K562 (cell line): ENCODE results near the gene GLYAT. TPM values are rescaled to one million over a fixed set of nuclear protein-coding genes. Genes with fewer than 3 reads are reported as not detected.

Experiments
- BACH1 ChIP-seq: fragments of 200-800 bp; sonication (Bioruptor generic); IDR thresholded peaks from 2 replicates; pipeline ENCODE4 v1.6.1; 2016; ENCODE audit warnings: missing genetic modification characterization, missing compliant biosample characterization
- CBX3 ChIP-seq, 2 experiments: IDR thresholded peaks; 1 replicate in 1 of 2; 2 replicates in 1 of 2; pipeline ENCODE4 v1.6.1; 2012; ENCODE audit warnings: inconsistent platforms in 2 of 2, low read length in 2 of 2, borderline replicate concordance in 1 of 2, control low read depth in 1 of 2
- CREM ChIP-seq: IDR thresholded peaks from 2 replicates; pipeline ENCODE4 v1.6.1; 2014; ENCODE audit warnings: antibody characterized with exemption, low read depth
- EGR1 ChIP-seq: fragments of 450-650 bp; conservative IDR thresholded peaks from 2 replicates; pipeline ENCODE4 v1.6.1; 2017; ENCODE audit warnings: mild to moderate bottlenecking
- ELF4 ChIP-seq: fragments of 450-650 bp; formaldehyde crosslinking; IDR thresholded peaks from 2 replicates; pipeline ENCODE4 v1.4.0; 2022; ENCODE audit warnings: missing genetic modification characterization
- ETV1 ChIP-seq: fragments of 450-650 bp; conservative IDR thresholded peaks from 2 replicates; pipeline ENCODE4 v1.6.1; 2016; ENCODE audit warnings: missing genetic modification characterization, control low read depth, low read depth, missing compliant biosample characterization
- HMGN3 ChIP-seq: IDR thresholded peaks from 2 replicates; pipeline ENCODE4 v1.6.1; 2011; ENCODE audit warnings: borderline replicate concordance, low read depth, mild to moderate bottlenecking, mixed read lengths, low read length; ENCODE audit not compliant: insufficient read length; ENCODE audit errors: extremely low read depth
- MYNN ChIP-seq, 2 experiments: sonication (generic); formaldehyde crosslinking in 1 of 2; IDR thresholded peaks; 2 replicates each; pipeline versions ENCODE4 v1.5.0 to v1.6.1; 2016 to 2020; ENCODE audit warnings: antibody characterized with exemption in 1 of 2, missing genetic modification reagents in 1 of 2
- NONO ChIP-seq, 2 experiments: fragments of 200-400 bp in 1 of 2; fragments of 450-650 bp in 1 of 2; formaldehyde crosslinking in 1 of 2; IDR thresholded peaks; 2 replicates each; pipeline ENCODE4 v1.6.1; 2017; ENCODE audit warnings: low read depth in 2 of 2, mild to moderate bottlenecking in 2 of 2, moderate library complexity in 2 of 2, low read length in 1 of 2
- NR2F6 ChIP-seq: fragments of 450-650 bp; formaldehyde crosslinking; IDR thresholded peaks from 2 replicates; pipeline ENCODE4 v1.4.0; 2020; ENCODE audit warnings: mild to moderate bottlenecking
- POLR2G ChIP-seq: fragments of 200-400 bp; formaldehyde crosslinking; IDR thresholded peaks from 2 replicates; pipeline ENCODE4 v1.6.1; 2017; ENCODE audit warnings: low read depth, mild to moderate bottlenecking, antibody characterized with exemption, low read length, moderate library complexity
- TAL1 ChIP-seq: fragments of 450-650 bp; IDR thresholded peaks from 2 replicates; pipeline ENCODE4 v1.6.1; 2016; ENCODE audit warnings: mild to moderate bottlenecking
- TEAD1 ChIP-seq, 2 experiments: fragments of 450-650 bp in 1 of 2; sonication (generic) in 1 of 2; formaldehyde crosslinking; IDR thresholded peaks; 2 replicates each; pipeline versions ENCODE4 v1.4.0 to v1.8.0; 2020 to 2022; ENCODE audit warnings: mild to moderate bottlenecking in 2 of 2, missing genetic modification reagents in 1 of 2
- ZNF583 ChIP-seq: fragments of 250-450 bp; sonication (Bioruptor Pico); IDR thresholded peaks from 2 replicates; pipeline ENCODE4 v1.4.0; 2020
- polyA plus RNA-seq, 8 experiments: library from polyadenylated mRNA; depleted of rRNA in 4 of 8; stranded (reverse) in 5 of 8; unstranded in 3 of 8; fragments of >200 nt; fragmentation: Nextera tagmentation in 2 of 8; fragmentation: Illumina TruSeq in 1 of 8; extraction: Ambion mirVana in 2 of 8; extraction: Trizol in 1 of 8; gene quantifications; 2 replicates each; pipeline versions ENCODE4 v1.2.1 to v1.2.3, GENCODE V29; 2011 to 2014; ENCODE audit warnings: inconsistent platforms in 1 of 8, missing spikeins in 1 of 8
- total RNA-seq, 7 experiments: library from RNA; depleted of rRNA in 6 of 7; stranded (reverse); fragments of >200 nt in 6 of 7; fragmentation: Illumina TruSeq in 2 of 7; extraction: Trizol in 2 of 7; gene quantifications; 2 replicates each; pipeline versions ENCODE4 v1.2.1 to v1.2.3, GENCODE V29; 2011 to 2021; ENCODE audit warnings: low replicate concordance in 1 of 7
- TF ChIP-seq, protein P1 (sequence below): fragments of 450-650 bp; IDR thresholded peaks from 2 replicates; pipeline ENCODE4 v1.7.0; 2016; ENCODE audit warnings: borderline replicate concordance
- TF ChIP-seq, protein P2 (sequence below): fragments of 450-650 bp; formaldehyde crosslinking; IDR thresholded peaks from 2 replicates; pipeline ENCODE4 v1.4.0; 2020; ENCODE audit warnings: mild to moderate bottlenecking, mixed read lengths
- TF ChIP-seq, protein P3 (sequence below): fragments of 200-800 bp; sonication (Bioruptor generic); IDR thresholded peaks from 2 replicates; pipeline ENCODE4 v1.6.1; 2017; ENCODE audit warnings: missing genetic modification characterization, missing compliant biosample characterization
- TF ChIP-seq, protein P4 (sequence below): fragments of 250-450 bp; sonication (Bioruptor Pico); IDR thresholded peaks from 2 replicates; pipeline ENCODE4 v1.4.0; 2020; ENCODE audit warnings: mild to moderate bottlenecking, moderate library complexity

The GLYAT gene
- total and polyA plus RNA-seq, 9 of the 15 experiments (the other 6 are each of a cell fraction or from before 2014, with no cell fraction given) = not detected

GRCh38 chr11:58770166-58770565 is 38.4 kb upstream of the GLYAT start (continued):
- TF ChIP-seq TEAD1 (CRISPR knock-in tag; IDR thresholded peaks at IDR 0.05) = peak in 1 of 2 experiments; percentile 94; a peak in 2 of 4 replicates
- peak; percentile 53; the same call in 1 of the 2 replicates for TF ChIP-seq CREM
- TF ChIP-seq, protein P1, sequence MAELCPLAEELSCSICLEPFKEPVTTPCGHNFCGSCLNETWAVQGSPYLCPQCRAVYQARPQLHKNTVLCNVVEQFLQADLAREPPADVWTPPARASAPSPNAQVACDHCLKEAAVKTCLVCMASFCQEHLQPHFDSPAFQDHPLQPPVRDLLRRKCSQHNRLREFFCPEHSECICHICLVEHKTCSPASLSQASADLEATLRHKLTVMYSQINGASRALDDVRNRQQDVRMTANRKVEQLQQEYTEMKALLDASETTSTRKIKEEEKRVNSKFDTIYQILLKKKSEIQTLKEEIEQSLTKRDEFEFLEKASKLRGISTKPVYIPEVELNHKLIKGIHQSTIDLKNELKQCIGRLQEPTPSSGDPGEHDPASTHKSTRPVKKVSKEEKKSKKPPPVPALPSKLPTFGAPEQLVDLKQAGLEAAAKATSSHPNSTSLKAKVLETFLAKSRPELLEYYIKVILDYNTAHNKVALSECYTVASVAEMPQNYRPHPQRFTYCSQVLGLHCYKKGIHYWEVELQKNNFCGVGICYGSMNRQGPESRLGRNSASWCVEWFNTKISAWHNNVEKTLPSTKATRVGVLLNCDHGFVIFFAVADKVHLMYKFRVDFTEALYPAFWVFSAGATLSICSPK = no peak
- TF ChIP-seq HMGN3 = no peak
- 0 out of 2 replicates have a peak, but pooled peaks have one; percentile 40 for TF ChIP-seq MYNN (IDR thresholded peaks at IDR 0.05)
- TF ChIP-seq MYNN (CRISPR knock-in tag; IDR thresholded peaks at IDR 0.05) = no peak
- TF ChIP-seq ELF4 (CRISPR knock-in tag) = no peak
- no peak; the same call in 1 of the 2 replicates for TF ChIP-seq ETV1 (tag)
- no peak for TF ChIP-seq NONO (IDR thresholded peaks at IDR 0.05; ENCODE audit: low read depth in 2 of 2, low read length in 1 of 2)
- TF ChIP-seq BACH1 (tag) = no peak
- peak; percentile 82 for TF ChIP-seq TAL1
- TF ChIP-seq, protein P2, sequence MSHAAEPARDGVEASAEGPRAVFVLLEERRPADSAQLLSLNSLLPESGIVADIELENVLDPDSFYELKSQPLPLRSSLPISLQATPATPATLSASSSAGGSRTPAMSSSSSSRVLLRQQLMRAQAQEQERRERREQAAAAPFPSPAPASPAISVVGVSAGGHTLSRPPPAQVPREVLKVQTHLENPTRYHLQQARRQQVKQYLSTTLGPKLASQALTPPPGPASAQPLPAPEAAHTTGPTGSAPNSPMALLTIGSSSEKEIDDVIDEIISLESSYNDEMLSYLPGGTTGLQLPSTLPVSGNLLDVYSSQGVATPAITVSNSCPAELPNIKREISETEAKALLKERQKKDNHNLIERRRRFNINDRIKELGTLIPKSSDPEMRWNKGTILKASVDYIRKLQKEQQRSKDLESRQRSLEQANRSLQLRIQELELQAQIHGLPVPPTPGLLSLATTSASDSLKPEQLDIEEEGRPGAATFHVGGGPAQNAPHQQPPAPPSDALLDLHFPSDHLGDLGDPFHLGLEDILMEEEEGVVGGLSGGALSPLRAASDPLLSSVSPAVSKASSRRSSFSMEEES = peak; percentile 59
- TF ChIP-seq ZNF583 = no peak
- TF ChIP-seq CBX3 (IDR thresholded peaks at IDR 0.05; ENCODE audit: borderline replicate concordance in 1 of 2, low read length in 2 of 2) = no peak
- TF ChIP-seq, protein P3, sequence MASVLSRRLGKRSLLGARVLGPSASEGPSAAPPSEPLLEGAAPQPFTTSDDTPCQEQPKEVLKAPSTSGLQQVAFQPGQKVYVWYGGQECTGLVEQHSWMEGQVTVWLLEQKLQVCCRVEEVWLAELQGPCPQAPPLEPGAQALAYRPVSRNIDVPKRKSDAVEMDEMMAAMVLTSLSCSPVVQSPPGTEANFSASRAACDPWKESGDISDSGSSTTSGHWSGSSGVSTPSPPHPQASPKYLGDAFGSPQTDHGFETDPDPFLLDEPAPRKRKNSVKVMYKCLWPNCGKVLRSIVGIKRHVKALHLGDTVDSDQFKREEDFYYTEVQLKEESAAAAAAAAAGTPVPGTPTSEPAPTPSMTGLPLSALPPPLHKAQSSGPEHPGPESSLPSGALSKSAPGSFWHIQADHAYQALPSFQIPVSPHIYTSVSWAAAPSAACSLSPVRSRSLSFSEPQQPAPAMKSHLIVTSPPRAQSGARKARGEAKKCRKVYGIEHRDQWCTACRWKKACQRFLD (CRISPR knock-in tag) = peak; percentile 76; the same call in 1 of the 2 replicates
- TF ChIP-seq EGR1 = no peak
- no peak for TF ChIP-seq NR2F6 (CRISPR knock-in tag)
- TF ChIP-seq, protein P4, sequence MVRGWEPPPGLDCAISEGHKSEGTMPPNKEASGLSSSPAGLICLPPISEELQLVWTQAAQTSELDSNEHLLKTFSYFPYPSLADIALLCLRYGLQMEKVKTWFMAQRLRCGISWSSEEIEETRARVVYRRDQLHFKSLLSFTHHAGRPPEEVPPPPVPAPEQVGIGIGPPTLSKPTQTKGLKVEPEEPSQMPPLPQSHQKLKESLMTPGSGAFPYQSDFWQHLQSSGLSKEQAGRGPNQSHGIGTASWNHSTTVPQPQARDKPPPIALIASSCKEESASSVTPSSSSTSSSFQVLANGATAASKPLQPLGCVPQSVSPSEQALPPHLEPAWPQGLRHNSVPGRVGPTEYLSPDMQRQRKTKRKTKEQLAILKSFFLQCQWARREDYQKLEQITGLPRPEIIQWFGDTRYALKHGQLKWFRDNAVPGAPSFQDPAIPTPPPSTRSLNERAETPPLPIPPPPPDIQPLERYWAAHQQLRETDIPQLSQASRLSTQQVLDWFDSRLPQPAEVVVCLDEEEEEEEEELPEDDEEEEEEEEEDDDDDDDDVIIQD (CRISPR knock-in tag) = no peak
- no peak for TF ChIP-seq POLR2G
